Bronchus fibroblast of lung (primary cell): Measurements from ENCODE around the gene SLC27A6. TPM values are rescaled to one million over a fixed set of nuclear protein-coding genes. Genes with fewer than 3 reads are reported as not detected.

Experiments used
- total RNA-seq: library from RNA; depleted of rRNA; stranded (reverse); fragments of >200 nt; gene quantifications from 2 replicates; pipeline ENCODE4 v1.2.3, GENCODE V29; 2015

Gene SLC27A6
- total RNA-seq: 0.15 and 0.17 TPM in 2 replicates

DNA sequence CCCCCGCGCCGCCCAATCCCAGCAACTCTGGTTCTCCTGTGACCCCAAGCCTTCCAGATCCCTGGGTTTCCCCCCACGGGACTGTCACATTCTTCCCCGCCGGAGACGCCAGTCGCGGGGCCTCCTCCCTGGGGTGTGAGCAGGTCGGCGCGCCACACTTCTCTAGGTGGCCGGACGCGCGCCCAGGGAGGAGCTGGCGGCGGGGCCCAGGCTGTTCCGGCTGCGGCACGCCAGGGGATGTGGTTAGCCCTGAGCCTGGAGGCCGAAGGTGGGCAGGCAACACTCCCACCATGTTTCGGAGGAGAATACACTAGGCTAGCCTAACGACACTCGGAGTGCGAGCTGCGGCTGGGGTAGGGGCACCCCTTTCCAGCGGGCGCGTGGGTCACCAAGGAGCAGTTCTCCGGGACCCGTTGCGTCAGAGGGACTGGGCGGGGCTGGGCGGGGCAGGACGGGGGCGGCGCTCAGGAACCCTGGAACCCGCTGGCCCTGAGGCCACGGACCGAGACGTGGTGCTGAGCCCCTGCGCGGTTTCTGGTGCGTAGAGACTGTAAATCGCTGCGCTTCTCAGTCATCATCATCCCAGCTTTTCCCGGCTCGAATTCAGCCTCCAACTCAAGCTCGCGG lies at the start of gene SLC27A6:
Gene SLC27A6, plus strand, starts transcription at position 478 of the 627 bp plus-strand sequence. CDS start 650 bp downstream, outside the sequence.

Other genes starting within 250 kb of the SLC27A6 start
- 16.2 and 18.2 TPM in 2 replicates for gene ISOC1, start 129.3 kb downstream of the SLC27A6 start, total RNA-seq